Stomach (tissue), 9 donors: ENCODE data around the gene TNFRSF11A. TPM values are rescaled to one million over a fixed set of nuclear protein-coding genes. Genes with fewer than 3 reads are reported as not detected.

Experiments used
- DNase-seq, 2 donors: peaks; one replicate each; pipeline versions ENCODE4 v3.0.0 to v3.0.0-alpha.2; 2013 to 2019
- H3K27ac ChIP-seq, 5 donors: fragments of 200-600 bp in 4 of 5; sonication (generic) in 4 of 5; one replicate each; pipeline ENCODE4 v1.5.1; 2013 to 2019; ENCODE audit warnings: mild to moderate bottlenecking in 1 of 5, moderate library complexity in 1 of 5
- H3K27me3 ChIP-seq, 3 donors: fragments of 200-600 bp; sonication (generic); one replicate each; pipeline ENCODE4 v1.5.1; 2017 to 2019; ENCODE audit warnings: mixed run types in 1 of 3
- H3K36me3 ChIP-seq, 4 donors: fragments of 200-600 bp; sonication (generic); 1 replicate in 3 of 4; 2 replicates in 1 of 4; pipeline ENCODE4 v1.5.1; 2016 to 2019
- H3K4me1 ChIP-seq, 4 donors: fragments of 200-600 bp; sonication (generic); one replicate each; pipeline ENCODE4 v1.5.1; 2016 to 2019
- H3K4me3 ChIP-seq, 4 donors: fragments of 200-600 bp; sonication (generic) in 3 of 4; one replicate each; pipeline ENCODE4 v1.5.1; 2016 to 2019; ENCODE audit warnings: mild to moderate bottlenecking in 1 of 4
- H3K9me3 ChIP-seq, 4 donors: fragments of 200-600 bp; sonication (generic); one replicate each; pipeline ENCODE4 v1.5.1; 2016 to 2019
- CTCF ChIP-seq, 7 experiments: fragments of 450-650 bp in 4 of 7; fragments of 200-600 bp in 3 of 7; sonication (generic) in 3 of 7; IDR thresholded peaks; one replicate each; pipeline ENCODE4 v1.5.1; 2016 to 2019; ENCODE audit warnings: antibody characterized with exemption in 7 of 7, control low read depth in 2 of 7, mild to moderate bottlenecking in 1 of 7
- EP300 ChIP-seq: sonication (generic); formaldehyde crosslinking; IDR thresholded peaks from one replicate; pipeline ENCODE4 v1.6.1; 2017; ENCODE audit warnings: antibody characterized with exemption
- POLR2A ChIP-seq, 4 donors: fragments of 450-650 bp; IDR thresholded peaks; one replicate each; pipeline ENCODE4 v1.6.1; 2016; ENCODE audit warnings: antibody characterized with exemption in 4 of 4, control low read depth in 2 of 4, mild to moderate bottlenecking in 1 of 4, moderate library complexity in 1 of 4
- POLR2AphosphoS5 ChIP-seq, 3 donors: sonication (generic); formaldehyde crosslinking; IDR thresholded peaks; one replicate each; pipeline ENCODE4 v1.6.1; 2016; ENCODE audit warnings: antibody characterized with exemption in 3 of 3
- WGBS, 5 donors: extraction: QIAGEN DNeasy Blood & Tissue Kit in 3 of 5; methylation state at CpG; one replicate each; pipeline versions ENCODE4 v1.1.5 to v1.1.7; 2013 to 2018; 5-methylcytosine and 5-hydroxymethylcytosine counted together
- intact Hi-C: fragments of 100-400 bp; cut with DNase I; formaldehyde crosslinking; loops from one replicate; pipeline ENCODE4 v1.15.1; 2023; ENCODE audit warnings: low total_unique reads
- polyA plus RNA-seq, 3 donors: library from polyadenylated mRNA; stranded (reverse); fragments of 200-250 nt; gene quantifications; one replicate each; pipeline ENCODE4 v1.2.3, GENCODE V29; 2013
- total RNA-seq, 5 donors: library from RNA; depleted of rRNA; stranded (reverse); fragments of >200 nt; gene quantifications; one replicate each; pipeline versions ENCODE4 v1.1.0 to v1.2.3, GENCODE V29; 2014 to 2016
- donor health status: healthy with polysubstance abuse.
- donor health status: Bipolar disorder and iron deficiency.
- donor health status: healthy.

The TNFRSF11A gene
- total and polyA plus RNA-seq, 8 donors, result 0.45 to 50.3 (median 4.7) TPM

DNA sequence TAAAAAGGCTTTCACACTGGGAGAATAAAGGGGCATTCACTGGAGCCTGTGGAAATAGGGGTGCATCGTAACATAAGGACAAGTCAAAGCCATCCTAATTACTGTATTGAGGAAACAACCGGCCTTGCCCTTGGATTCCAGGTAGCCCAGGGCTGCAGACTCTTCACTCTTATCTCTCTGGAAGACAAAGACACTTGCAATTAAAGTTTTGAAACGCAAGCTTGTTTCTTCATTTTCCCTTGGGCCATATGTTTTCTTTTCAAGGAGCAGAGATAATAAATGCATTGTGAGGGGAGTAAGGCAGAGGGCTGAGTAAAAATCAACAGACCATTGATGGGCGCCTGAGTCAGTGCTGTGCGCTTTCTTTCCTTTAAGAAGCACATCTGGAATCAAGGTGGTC is 11.5 kb downstream of the TNFRSF11A start:
- peaks cover 0 to 18% (median 0%) of the 10 kb centered on the region in 3 donors for H3K27me3 ChIP-seq
- intact Hi-C loops, result no loop called here
- no peak overlapping the region for H3K4me3 ChIP-seq
- peaks cover 0 to 10% (median 3%) of the 10 kb centered on the region in 4 donors for H3K4me1 ChIP-seq
- WGBS, 5 donors, result 88 to 91% (median 89%) methylated on average over 5 of the region's 5 CpGs
- no peak overlapping the region for H3K27ac ChIP-seq
- DNase-seq, result no peak
- no peaks in the 10 kb centered on the region for H3K36me3 ChIP-seq
- no peak for TF ChIP-seq EP300
- no peak for TF ChIP-seq POLR2AphosphoS5 (IDR thresholded peaks at IDR 0.05)
- no peak for TF ChIP-seq POLR2A (IDR thresholded peaks at IDR 0.05)
- TF ChIP-seq CTCF (IDR thresholded peaks at IDR 0.05), result no peak
- no peaks in the 10 kb centered on the region for H3K9me3 ChIP-seq

- no peaks in the 10 kb centered on the region for H3K9me3 ChIP-seq
- no peak overlapping the region for H3K27ac ChIP-seq
- H3K4me1 ChIP-seq, result peaks cover 0 to 10% (median 2%) of the 10 kb centered on the region in 4 donors
- intact Hi-C loops, result no loop called here
- peak in 1 of 2 donors; percentile 37 for DNase-seq
- H3K4me3 ChIP-seq, result no peak overlapping the region
- H3K36me3 ChIP-seq, result no peaks in the 10 kb centered on the region
- WGBS, 5 donors, result 38 to 58% (median 44%) methylated on average over 7 of the region's 7 CpGs
- H3K27me3 ChIP-seq, result peaks cover 0 to 15% (median 0%) of the 10 kb centered on the region in 3 donors
- peak in 2 of 3 donors; percentile 21 to 45 for TF ChIP-seq POLR2AphosphoS5 (IDR thresholded peaks at IDR 0.05)
- TF ChIP-seq CTCF (IDR thresholded peaks at IDR 0.05), result no peak
- TF ChIP-seq POLR2A (IDR thresholded peaks at IDR 0.05), result no peak
- TF ChIP-seq EP300, result no peak
Measured at GRCh38 chr18:62337336-62337735, 12.2 kb downstream of the TNFRSF11A start.

DNA sequence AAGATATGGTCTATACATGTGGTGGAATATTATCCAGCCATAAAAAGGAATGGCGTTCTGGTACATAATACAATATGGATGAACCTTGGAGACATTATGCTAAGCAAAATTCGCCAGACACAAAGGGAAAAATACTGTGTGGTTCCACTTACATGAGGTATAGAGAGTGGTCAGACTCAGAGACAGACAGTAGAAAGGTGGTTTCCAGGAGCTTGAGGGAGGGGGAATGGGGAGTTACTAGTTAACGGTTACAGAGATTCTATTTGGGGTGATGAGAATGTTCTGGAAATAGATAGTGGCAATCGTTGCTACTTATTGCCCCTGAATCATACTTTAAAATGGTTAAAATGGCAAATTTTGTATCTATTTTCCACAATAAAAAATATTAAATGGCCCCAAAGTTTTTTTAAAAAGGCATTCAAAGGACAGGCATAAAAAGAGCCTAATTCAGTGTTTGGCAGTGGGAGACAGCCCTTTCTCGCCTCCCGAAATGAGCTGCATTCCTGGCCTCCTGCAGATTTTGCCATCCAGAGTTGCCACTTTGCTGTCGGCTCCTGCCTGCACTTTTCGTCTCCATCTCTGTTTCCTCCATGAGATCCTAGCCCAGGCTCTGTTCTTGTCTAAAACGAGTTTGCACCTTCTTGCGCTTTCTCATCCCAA is 13.5 kb downstream of the TNFRSF11A start:
- Histone ChIP-seq H3K4me3 (no peak overlapping the region), H3K4me1 (peaks cover 0 to 10% (median 2%) of the 10 kb centered on the region in 4 donors), H3K27me3 (peaks cover 0 to 15% (median 0%) of the 10 kb centered on the region in 3 donors), H3K9me3 (no peaks in the 10 kb centered on the region), H3K36me3 (no peaks in the 10 kb centered on the region), H3K27ac (no peak overlapping the region)
- WGBS, 5 donors, result 74 to 88% (median 86%) methylated on average over 10 of the region's 10 CpGs
- TF ChIP-seq POLR2AphosphoS5 (IDR thresholded peaks at IDR 0.05) (no peak), EP300 (no peak), POLR2A (IDR thresholded peaks at IDR 0.05) (no peak), CTCF (IDR thresholded peaks at IDR 0.05) (no peak)
- no peak for DNase-seq
- intact Hi-C loops, result no loop called here

DNA sequence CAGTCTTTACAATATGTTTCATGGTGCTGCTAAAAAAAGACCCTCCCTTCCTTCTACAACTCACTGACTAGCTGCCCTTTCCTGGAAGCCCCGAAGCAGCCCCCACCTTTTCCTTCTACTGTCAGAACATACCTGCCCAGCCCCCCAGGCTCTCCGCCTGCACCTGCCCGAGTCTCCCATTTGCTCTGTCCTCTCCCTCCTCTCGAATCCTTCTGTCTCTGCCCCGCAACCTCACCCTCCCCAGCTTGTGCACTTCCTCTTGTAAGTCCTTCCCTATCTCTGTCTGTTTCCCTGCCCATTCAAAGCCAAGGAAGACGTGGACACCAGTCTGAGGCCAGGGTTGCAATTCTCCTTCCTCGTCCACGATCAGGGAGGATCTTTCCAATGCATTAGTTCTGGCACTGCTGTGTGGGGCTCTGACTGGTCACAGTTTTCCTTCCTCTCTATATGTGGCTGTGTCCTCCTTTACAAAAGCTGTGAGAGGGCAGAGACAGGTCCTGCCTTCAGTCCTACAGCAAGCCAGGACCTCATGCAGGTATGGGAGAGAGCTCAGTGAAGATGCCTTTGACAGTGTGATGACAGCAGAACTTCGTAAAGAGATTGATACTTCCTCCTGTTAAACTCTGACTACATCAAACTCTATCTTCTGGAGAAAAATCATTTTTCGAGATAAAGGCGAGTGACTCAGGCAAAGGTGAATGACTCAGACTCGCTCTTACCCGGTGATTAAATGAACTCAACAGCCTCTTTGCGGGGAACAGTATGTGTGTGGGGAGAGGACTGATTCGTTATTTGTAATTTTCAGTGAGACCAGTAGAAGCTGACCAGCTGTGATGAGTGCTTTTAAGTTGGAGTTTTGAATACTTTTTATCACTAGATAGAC is 14.2 kb downstream of the TNFRSF11A start:
- peaks cover 0 to 10% (median 2%) of the 10 kb centered on the region in 4 donors for H3K4me1 ChIP-seq
- H3K27ac ChIP-seq, result peak overlapping the region in 1 of 5 donors; percentile 37
- peak in 1 of 2 donors; percentile 45 for DNase-seq
- H3K4me3 ChIP-seq, result no peak overlapping the region
- no peaks in the 10 kb centered on the region for H3K9me3 ChIP-seq
- no peak for TF ChIP-seq POLR2A (IDR thresholded peaks at IDR 0.05)
- TF ChIP-seq EP300, result no peak
- no peak for TF ChIP-seq CTCF (IDR thresholded peaks at IDR 0.05)
- no peak for TF ChIP-seq POLR2AphosphoS5 (IDR thresholded peaks at IDR 0.05)
- intact Hi-C loops, result no loop called here
- H3K27me3 ChIP-seq, result peaks cover 0 to 15% (median 0%) of the 10 kb centered on the region in 3 donors
- no peaks in the 10 kb centered on the region for H3K36me3 ChIP-seq
- WGBS, 5 donors, result 46 to 60% (median 57%) methylated on average over 15 of the region's 15 CpGs
